ENCODE data around the gene ORC3.

ORC3 gene

DNA sequence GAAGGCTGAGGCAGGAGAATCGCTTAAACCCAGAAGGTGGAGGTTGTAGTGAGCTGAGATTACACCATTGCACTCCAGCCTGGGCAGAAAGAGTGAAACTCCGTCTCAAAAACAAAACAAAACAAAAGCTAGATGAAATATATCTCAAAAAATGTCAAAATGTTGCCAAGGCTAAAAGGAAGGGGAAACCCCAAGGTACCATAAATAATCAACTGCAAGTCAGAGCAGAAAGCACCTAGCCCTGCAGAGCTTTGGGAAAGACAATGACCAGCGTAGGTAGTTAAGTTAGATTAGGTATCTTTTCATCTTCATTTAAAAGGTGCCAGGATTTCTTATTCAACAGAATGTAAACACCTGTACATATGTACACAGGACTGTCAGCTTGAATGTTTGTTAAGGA, 79.1 kb downstream of the ORC3 start:
- no peak for TF ChIP-seq ZNF274 (IDR thresholded peaks at IDR 0.05; ENCODE audit: low read depth, low read length)
- TF ChIP-seq SUZ12 (IDR thresholded peaks at IDR 0.05; ENCODE audit: extremely low read depth, insufficient read depth, insufficient read length): no peak
- TF ChIP-seq YY1 (IDR thresholded peaks at IDR 0.05; ENCODE audit: insufficient read depth, insufficient read length): no peak
- no peak overlapping the region for H3K4me3 ChIP-seq (ENCODE audit: insufficient read length, low read depth)
- H3K36me3 ChIP-seq (ENCODE audit: insufficient read depth, insufficient read length, low read length): peaks cover 31% of the 10 kb centered on the region
- no peaks in the 10 kb centered on the region for H3K4me1 ChIP-seq (ENCODE audit: insufficient read depth, insufficient read length)
- H3K9ac ChIP-seq (ENCODE audit: insufficient read length, low read depth): no peak overlapping the region
- no peaks in the 10 kb centered on the region for H3K9me3 ChIP-seq (ENCODE audit: insufficient read depth, low read length)
- DNase-seq (ENCODE audit: low read depth, low spot score): no peak
- H3K27me3 ChIP-seq (ENCODE audit: insufficient read depth, insufficient read length): no peaks in the 10 kb centered on the region

GRCh38 chr6:87670707-87671106, 80.8 kb downstream of the ORC3 start:
- H3K4me1 ChIP-seq (ENCODE audit: insufficient read depth, insufficient read length): no peaks in the 10 kb centered on the region
- TF ChIP-seq ZNF274 (IDR thresholded peaks at IDR 0.05; ENCODE audit: low read depth, low read length): no peak
- TF ChIP-seq YY1 (IDR thresholded peaks at IDR 0.05; ENCODE audit: insufficient read depth, insufficient read length): no peak
- TF ChIP-seq SUZ12 (IDR thresholded peaks at IDR 0.05; ENCODE audit: extremely low read depth, insufficient read depth, insufficient read length): no peak
- no peak for DNase-seq (ENCODE audit: low read depth, low spot score)
- no peaks in the 10 kb centered on the region for H3K9me3 ChIP-seq (ENCODE audit: insufficient read depth, low read length)
- H3K36me3 ChIP-seq (ENCODE audit: insufficient read depth, insufficient read length, low read length): peaks cover 30% of the 10 kb centered on the region
- H3K4me3 ChIP-seq (ENCODE audit: insufficient read length, low read depth): no peak overlapping the region
- no peak overlapping the region for H3K9ac ChIP-seq (ENCODE audit: insufficient read length, low read depth)
- H3K27me3 ChIP-seq (ENCODE audit: insufficient read depth, insufficient read length): no peaks in the 10 kb centered on the region

- H3K9ac ChIP-seq (ENCODE audit: insufficient read length, low read depth): no peak overlapping the region
- H3K9me3 ChIP-seq (ENCODE audit: insufficient read depth, low read length): no peaks in the 10 kb centered on the region
- H3K36me3 ChIP-seq (ENCODE audit: insufficient read depth, insufficient read length, low read length): peaks cover 33% of the 10 kb centered on the region
- H3K4me1 ChIP-seq (ENCODE audit: insufficient read depth, insufficient read length): no peaks in the 10 kb centered on the region
- H3K4me3 ChIP-seq (ENCODE audit: insufficient read length, low read depth): no peak overlapping the region
- TF ChIP-seq ZNF274 (IDR thresholded peaks at IDR 0.05; ENCODE audit: low read depth, low read length): no peak
- TF ChIP-seq SUZ12 (IDR thresholded peaks at IDR 0.05; ENCODE audit: extremely low read depth, insufficient read depth, insufficient read length): no peak
- TF ChIP-seq YY1 (IDR thresholded peaks at IDR 0.05; ENCODE audit: insufficient read depth, insufficient read length): no peak
- H3K27me3 ChIP-seq (ENCODE audit: insufficient read depth, insufficient read length): no peaks in the 10 kb centered on the region
- no peak for DNase-seq (ENCODE audit: low read depth, low spot score)
Observed at GRCh38 chr6:87671555-87672029, 81.7 kb downstream of the ORC3 start.

- no peaks in the 10 kb centered on the region for H3K4me1 ChIP-seq (ENCODE audit: insufficient read depth, insufficient read length)
Observed at GRCh38 chr6:87672641-87673040, 82.7 kb downstream of the ORC3 start.

DNA sequence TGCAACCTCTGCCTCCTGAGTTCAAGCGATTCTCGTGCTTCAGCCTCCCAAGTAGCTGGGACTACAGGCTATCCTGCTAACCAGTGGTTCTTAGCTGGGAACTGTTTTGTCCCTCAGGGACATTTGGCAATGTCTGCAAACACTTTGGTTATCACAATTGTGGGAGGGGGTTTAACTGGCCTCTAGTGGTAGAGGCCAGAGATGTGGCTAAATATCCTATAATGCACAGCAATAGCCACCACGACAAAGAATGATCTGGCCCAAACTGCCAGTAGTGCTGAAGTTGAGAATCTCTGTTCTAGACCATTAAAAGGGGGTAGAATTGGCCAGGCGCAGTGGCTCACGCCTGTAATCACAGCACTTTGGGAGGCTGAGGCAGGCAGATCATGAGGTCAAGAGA, 83.3 kb downstream of the ORC3 start:
- Histone ChIP-seq H3K9me3 (ENCODE audit: insufficient read depth, low read length) (no peaks in the 10 kb centered on the region), H3K36me3 (ENCODE audit: insufficient read depth, insufficient read length, low read length) (peaks cover 46% of the 10 kb centered on the region), H3K27me3 (ENCODE audit: insufficient read depth, insufficient read length) (no peaks in the 10 kb centered on the region), H3K4me3 (ENCODE audit: insufficient read length, low read depth) (no peak overlapping the region), H3K4me1 (ENCODE audit: insufficient read depth, insufficient read length) (no peaks in the 10 kb centered on the region), H3K9ac (ENCODE audit: insufficient read length, low read depth) (no peak overlapping the region)
- no peak for DNase-seq (ENCODE audit: low read depth, low spot score)
- no peak for TF ChIP-seq ZNF274 (IDR thresholded peaks at IDR 0.05; ENCODE audit: low read depth, low read length)
- no peak for TF ChIP-seq SUZ12 (IDR thresholded peaks at IDR 0.05; ENCODE audit: extremely low read depth, insufficient read depth, insufficient read length)
- TF ChIP-seq YY1 (IDR thresholded peaks at IDR 0.05; ENCODE audit: insufficient read depth, insufficient read length): no peak

More at GRCh38 chr6:87672641-87673040, 82.7 kb downstream of the ORC3 start:
- no peak for DNase-seq (ENCODE audit: low read depth, low spot score)
- TF ChIP-seq ZNF274 (IDR thresholded peaks at IDR 0.05; ENCODE audit: low read depth, low read length) (no peak), SUZ12 (IDR thresholded peaks at IDR 0.05; ENCODE audit: extremely low read depth, insufficient read depth, insufficient read length) (no peak), YY1 (IDR thresholded peaks at IDR 0.05; ENCODE audit: insufficient read depth, insufficient read length) (no peak)
- Histone ChIP-seq H3K27me3 (ENCODE audit: insufficient read depth, insufficient read length) (no peaks in the 10 kb centered on the region), H3K36me3 (ENCODE audit: insufficient read depth, insufficient read length, low read length) (peaks cover 42% of the 10 kb centered on the region), H3K4me3 (ENCODE audit: insufficient read length, low read depth) (no peak overlapping the region), H3K9me3 (ENCODE audit: insufficient read depth, low read length) (no peaks in the 10 kb centered on the region), H3K9ac (ENCODE audit: insufficient read length, low read depth) (no peak overlapping the region)

- Histone ChIP-seq H3K4me3 (ENCODE audit: insufficient read length, low read depth) (no peak overlapping the region), H3K36me3 (ENCODE audit: insufficient read depth, insufficient read length, low read length) (peaks cover 50% of the 10 kb centered on the region), H3K4me1 (ENCODE audit: insufficient read depth, insufficient read length) (no peaks in the 10 kb centered on the region), H3K27me3 (ENCODE audit: insufficient read depth, insufficient read length) (no peaks in the 10 kb centered on the region), H3K9me3 (ENCODE audit: insufficient read depth, low read length) (no peaks in the 10 kb centered on the region), H3K9ac (ENCODE audit: insufficient read length, low read depth) (no peak overlapping the region)
- TF ChIP-seq YY1 (IDR thresholded peaks at IDR 0.05; ENCODE audit: insufficient read depth, insufficient read length) (no peak), SUZ12 (IDR thresholded peaks at IDR 0.05; ENCODE audit: extremely low read depth, insufficient read depth, insufficient read length) (no peak), ZNF274 (IDR thresholded peaks at IDR 0.05; ENCODE audit: low read depth, low read length) (no peak)
- DNase-seq (ENCODE audit: low read depth, low spot score): no peak
Observed at GRCh38 chr6:87674290-87674689, 84.4 kb downstream of the ORC3 start.

- Histone ChIP-seq H3K27me3 (ENCODE audit: insufficient read depth, insufficient read length) (no peaks in the 10 kb centered on the region), H3K4me3 (ENCODE audit: insufficient read length, low read depth) (no peak overlapping the region), H3K9me3 (ENCODE audit: insufficient read depth, low read length) (no peaks in the 10 kb centered on the region), H3K9ac (ENCODE audit: insufficient read length, low read depth) (no peak overlapping the region), H3K4me1 (ENCODE audit: insufficient read depth, insufficient read length) (no peaks in the 10 kb centered on the region), H3K36me3 (ENCODE audit: insufficient read depth, insufficient read length, low read length) (peaks cover 52% of the 10 kb centered on the region)
- no peak for DNase-seq (ENCODE audit: low read depth, low spot score)
- TF ChIP-seq YY1 (IDR thresholded peaks at IDR 0.05; ENCODE audit: insufficient read depth, insufficient read length) (no peak), ZNF274 (IDR thresholded peaks at IDR 0.05; ENCODE audit: low read depth, low read length) (no peak), SUZ12 (IDR thresholded peaks at IDR 0.05; ENCODE audit: extremely low read depth, insufficient read depth, insufficient read length) (no peak)
Observed at GRCh38 chr6:87675004-87675681, 85.2 kb downstream of the ORC3 start.
